Cerebellar nuclear complex (tissue), 1 donor: ENCODE measurements around the gene ANTXR1.

ENCODE experiments used
- DNase-seq, 2 experiments: peaks; one replicate each; lab custom pipeline; 2025; lab: John Stamatoyannopoulos, UW

The ANTXR1 gene

DNA sequence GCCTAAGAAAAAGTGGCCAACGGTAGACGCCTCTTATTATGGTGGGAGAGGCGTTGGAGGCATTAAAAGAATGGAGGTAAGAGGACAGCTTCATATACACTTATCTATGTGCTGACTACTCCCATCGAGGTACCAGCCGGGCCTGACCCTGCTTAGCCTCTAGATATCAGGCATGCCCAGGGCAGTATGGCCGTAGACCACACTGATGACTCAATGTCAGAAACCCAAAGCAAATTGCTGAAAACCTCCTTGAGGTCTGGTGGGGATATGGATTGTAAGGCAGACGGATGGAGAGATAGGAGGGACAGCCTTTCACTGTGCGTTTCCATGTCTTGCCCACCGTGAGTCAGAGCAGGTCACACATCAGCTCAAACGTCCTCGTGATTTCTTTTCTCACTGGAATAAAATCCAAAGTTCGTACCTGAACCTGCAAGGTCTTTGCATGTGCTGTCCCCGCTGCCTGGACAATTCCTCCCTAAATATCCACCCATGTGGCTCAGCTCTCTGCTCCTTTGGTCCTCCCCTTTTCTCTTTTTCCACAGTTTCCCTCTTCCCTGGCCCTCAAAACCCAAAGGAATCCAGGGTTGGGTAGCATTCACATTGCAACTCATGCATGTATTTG lies 168.9 kb downstream of the ANTXR1 start:
- DNase-seq = no peak

DNA sequence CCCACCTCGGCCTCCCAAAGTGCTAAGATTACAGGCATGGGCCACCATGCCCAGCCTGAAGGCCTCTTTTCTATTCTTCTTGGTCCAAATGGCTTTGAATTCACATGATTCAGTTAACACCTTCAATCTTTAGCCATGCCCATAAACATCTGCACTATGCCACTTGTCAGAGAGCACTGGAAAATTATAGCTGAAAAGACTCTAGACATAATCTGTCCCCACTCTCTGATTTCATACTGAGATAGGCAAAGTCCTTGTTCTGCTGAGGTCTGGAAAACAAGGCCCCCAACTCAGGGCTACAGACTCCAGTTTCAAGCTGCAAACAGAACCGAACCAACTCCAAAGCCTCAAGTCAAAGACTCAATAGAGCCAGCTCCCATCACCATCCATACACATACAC lies 170.7 kb downstream of the ANTXR1 start:
- no peak for DNase-seq

DNA sequence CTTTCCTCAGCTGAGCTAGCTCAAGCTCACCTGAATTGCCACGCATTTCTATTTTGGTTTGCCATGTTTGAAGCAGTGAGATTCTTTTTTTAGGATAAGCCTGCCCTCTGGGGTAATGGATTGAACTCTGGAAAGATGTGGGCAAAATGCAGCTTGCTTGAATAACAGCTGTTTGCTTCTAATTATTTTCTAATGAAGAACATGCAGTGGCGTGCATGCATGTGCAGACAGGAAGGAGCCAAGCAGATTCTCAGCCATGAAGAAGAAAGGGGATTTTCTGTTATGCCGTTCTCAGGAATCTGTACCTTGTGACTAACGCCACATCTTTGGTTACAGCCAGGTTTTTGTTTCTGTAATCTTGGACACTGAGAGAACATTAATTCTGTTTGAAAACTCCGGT lies 171.2 kb downstream of the ANTXR1 start:
- no peak for DNase-seq

DNA sequence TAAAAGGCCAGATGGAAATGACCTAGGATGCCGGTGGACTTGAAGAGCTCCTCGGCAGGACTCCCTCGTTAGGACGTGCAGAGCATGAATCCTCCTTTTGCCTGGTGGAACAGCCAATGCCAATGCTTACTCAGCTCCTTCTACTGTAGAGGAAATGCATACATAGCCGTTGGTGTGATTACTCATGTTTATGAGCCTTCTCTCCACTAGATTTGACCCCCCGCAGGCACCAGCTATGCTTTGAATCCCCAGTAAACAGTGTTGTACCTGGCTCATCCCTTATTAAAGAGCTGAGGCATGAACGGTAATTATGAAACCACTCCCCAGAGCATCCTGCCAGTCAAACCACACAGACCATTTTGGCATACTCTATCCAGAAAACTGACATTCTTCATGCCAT lies 172.8 kb downstream of the ANTXR1 start:
- DNase-seq = no peak

DNA sequence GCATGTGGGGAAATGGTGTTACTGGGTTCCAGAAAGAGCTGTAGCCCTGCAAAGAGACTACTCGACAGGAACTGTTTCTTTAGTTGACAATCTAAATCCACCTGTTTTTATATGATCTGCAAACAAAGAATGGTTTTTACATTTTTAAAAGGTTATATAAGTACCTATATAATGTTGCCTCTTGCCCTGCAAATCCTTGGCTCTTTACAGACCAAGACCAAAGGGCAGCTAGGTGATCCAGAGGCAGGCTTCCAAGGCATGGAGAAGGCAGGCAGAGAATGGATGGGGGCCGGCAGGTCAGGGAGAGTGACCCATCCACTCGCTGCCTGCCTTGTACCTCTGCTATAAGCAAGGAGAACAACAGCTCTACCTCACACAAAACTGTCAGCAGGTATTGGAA lies 173.6 kb downstream of the ANTXR1 start:
- no peak for DNase-seq

DNA sequence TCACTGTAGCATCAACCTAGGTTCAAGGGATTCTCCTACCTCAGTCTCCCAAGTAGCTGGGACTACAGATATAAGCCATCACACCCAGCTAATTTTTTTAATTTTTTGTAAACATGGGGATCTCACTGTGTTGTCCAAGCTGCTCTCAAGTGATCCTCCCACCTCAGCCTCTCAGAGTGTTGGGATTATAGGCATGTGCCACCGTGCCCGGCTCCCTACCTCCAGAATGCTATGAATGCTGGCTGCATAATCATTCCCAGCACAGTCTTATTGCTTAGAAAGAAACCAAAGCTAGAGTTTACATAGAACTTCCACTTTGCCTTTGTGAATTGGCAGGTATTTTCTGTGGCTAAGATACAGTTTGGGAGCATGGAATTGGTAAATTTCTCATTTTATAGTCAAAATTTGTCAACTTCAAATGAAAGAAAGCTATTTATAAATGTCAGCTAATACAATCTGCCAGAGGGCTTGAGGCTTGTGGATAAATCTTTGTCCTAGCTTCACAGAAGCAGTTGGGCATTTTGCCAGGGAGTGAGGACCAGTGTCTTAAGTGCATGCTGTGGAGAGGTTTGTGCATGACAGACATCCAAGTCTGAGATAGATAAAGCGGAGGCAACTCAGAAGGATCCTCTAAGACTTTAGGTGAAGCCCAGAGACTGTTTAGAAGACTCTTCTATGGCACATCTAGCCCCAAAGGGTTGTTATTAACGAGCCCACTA lies 175.4 kb downstream of the ANTXR1 start:
- DNase-seq = no peak

DNA sequence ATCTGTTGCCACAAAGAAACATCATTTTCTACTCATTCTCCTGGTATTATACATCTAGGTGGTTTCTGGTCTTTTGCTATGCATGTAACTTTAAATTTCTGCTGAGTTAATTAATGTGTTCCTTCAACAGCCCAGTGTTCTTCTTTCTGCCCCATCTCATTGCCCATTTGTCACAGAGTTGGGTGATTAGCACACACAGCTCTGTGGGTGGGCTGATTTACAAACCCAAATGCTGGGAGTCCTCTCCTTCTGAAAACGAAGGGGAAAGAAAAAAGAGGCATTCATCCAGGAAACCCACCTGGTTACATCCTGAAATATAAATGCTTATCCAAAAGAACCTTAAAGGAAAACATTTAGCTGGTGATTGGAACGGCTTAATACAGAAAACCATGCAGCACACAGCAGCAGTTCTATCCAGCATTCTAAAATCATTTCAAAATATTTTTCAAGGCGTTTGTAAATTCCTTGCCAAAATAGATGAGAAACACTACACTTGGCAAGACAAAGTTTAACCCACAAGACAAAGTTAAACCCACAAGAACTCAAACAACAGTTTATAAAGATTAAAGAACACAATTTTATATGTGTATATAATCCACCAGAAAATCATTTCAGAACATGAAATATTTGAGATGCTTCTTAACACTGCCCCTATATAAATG lies 177.9 kb downstream of the ANTXR1 start:
- no peak for DNase-seq

DNA sequence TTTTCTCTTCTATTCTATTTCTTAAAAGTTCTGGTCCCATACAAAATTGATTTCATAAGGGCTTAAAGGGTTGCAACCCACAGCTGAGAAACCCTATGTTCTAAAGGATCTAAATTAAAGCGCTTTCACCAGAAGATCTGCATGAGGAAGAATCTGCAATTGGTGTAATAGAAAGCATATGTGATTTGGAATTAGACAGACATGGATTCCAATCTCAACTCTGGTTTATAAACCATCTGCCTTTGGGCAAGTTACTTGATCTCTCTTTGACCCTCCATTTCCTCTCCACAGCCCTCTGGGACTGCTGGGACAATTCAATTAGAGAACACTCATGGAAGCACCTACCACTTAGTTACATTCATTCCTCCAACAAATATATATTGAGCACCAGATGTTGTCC lies 178.7 kb downstream of the ANTXR1 start:
- no peak for DNase-seq

DNA sequence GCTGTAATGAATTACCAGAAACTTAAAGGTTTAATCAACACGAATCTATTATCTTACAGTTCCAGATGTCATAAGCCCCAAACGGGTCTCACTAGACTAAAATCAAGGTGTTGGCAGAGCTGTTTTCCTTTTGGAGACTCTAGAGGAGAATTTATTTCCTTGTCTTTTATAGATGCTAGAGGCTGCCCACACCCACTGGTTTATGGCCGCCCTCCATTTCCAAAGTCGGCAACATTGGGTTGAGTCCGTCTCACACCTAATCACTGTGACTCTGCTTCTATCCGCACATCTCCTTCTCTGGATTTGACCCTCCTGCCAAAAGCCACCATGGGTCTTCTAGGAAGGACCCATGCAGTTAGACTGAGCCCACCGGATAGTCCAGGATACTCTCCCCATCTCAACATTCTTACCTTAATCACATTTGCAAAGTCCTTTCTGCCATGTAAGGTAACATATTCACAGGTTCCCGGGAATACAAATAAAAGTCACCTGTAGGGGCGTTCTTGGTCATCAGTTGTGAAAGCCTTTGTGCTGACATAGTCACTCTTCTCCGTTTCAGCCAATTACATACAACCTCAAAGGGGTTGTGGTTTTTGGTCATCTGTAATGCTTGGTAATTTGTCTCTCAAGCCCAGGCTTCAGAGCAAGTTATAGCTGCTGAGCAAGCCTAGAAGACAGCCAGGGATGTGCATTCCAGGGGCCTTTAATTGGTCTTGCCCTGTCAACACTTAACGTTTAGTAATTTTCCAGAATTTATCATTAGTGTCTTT lies 179.4 kb downstream of the ANTXR1 start:
- no peak for DNase-seq

DNA sequence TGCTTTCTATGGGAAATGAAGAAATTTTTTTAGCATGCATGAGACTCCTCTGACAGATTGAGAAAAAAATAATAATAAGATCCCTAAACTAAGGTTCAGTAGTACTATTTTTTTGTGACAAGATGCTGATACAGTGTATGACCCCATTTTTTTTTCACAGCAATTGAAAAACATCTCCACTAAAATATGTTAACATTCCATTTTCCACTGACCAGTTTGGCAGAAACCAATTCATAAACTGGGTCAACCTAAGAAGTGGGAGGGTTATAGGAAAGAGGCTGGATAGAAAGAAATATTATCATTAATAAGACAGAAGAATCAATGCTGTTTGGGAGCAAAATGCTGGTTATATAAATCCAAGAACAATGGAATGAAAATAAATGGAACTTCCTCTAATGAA lies 182.7 kb downstream of the ANTXR1 start:
- no peak for DNase-seq

DNA sequence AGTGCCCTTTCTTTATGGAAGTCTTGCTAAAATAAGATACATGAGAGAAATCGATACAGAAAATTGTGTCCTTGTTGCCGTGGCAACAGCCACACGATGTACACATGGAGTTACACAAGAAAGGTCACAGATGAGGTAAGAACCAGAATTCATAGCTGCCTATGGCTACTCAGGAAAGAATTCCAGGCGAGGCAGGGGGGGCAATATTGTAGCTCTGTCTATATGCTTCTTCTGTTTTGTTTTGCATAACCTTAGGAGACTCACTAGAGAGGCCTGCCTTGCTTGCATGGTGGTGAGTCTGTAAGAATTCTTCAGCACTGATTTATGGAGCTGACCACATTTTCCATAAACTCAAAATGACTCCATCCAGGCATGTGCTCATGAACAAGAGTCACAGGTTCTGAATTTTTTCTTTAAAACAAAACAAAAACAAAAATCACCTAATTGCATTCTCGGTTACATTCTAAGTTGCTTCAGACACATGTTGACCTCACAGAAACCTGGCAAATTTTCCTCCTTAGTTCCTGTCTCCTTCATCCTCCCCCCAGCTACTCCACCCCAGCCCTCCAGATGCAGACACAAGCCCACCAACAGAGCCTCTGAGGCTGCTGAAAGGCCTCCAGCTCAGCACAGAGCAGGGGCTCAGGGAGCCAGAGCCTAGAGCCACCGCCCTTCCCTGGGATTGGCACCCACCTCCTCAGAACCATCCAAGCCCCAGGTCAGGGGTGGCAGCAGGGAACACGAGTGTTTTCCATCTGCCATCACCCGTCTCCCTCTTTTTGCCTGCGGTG lies 183.5 kb downstream of the ANTXR1 start:
- no peak for DNase-seq

DNA sequence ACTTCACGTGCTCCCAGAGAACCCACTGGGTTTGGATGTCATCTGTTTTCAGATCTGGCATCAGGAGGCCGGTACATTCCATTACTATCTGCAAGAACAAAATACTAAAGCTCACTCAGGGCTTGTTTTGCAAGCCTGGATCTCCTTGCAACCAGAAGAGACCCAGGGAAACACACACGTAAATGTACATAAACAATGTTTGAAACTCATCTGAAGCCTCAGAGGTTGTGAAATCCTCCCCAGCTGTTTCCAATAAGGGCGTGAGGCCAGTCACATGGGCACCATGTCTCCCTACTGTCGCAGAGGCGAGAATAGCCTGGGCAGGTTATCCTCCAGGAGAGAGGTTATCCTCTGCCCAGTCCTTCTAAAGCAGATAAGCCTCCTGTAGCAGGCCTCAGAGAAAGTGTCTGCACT lies 187.1 kb downstream of the ANTXR1 start:
- DNase-seq = no peak

DNA sequence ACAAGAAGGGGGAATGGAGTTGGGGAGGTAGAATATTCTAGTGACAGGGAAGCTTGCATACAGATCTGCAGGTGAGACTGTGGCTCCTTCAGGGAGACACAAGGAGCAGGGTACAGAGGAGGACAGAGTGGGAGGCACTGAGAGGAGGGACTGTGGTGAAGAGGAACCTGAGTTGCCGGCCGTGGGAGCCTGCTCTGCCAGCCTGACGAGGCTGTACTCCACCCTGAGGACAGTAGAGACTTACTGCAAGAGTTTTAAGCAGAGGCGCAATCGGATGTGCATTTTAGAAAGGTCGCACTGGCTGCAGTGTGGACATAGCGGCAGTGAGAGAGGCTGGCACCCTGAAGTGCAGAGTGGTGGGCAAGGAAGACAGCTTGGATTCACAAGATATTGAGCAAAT lies 188.3 kb downstream of the ANTXR1 start:
- no peak for DNase-seq

DNA sequence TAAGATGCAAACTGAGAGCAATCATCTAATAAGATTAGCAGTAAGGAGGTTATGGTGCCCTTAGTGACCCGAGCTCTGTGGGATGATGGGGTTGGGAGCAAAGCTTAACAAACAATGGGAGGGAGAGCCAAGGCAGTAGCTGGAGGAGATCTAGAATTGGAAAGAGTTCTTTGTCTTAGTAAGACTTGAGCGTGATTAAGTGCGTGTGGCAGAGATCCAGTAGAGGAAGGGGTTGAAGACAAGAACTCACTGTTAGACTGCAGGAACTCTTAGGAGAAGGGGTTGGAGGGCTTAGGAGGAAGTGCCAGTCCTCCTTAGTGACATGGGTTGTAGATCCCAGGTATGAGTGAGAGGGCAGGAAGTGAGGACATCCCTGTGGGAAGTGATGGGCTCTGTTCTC lies 189.3 kb downstream of the ANTXR1 start:
- DNase-seq = no peak

DNA sequence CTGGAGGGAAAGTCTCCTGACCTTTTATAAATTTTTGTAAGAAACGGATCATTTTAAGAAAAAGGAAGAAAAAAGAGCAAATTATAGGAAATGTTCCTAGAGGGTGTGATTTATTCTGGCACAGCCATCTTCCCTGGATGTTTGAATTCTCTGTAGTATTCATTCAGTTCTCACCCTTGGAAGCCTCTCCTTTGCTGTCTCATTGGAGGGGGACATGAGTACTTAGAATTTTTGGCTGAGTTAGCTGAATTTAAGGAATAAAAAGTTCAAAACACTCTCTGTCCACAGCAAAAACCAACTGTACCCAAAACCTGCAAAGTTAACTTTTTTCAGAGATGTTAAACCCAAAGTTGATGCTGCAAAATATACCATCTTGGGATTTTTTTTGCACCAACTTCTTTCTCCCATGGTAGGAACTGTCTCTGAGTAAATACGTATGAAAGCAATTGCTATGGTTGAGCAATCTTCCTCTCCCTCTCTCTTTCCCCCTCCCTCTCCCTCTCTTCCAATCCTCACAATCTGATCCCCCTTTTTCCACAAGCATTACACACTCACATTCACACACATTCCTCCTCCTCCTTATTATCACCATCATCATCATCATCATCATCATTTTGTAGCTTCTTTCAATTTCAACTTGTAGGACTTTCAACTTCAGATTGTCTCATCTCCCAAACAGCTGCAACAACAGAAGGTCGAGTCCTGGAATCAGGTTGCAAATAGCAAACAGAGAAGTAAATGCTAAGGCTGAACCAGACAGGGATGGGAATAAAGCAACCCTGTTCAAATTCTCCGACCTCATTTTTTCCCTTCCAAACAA lies 190.4 kb downstream of the ANTXR1 start:
- DNase-seq = no peak

DNA sequence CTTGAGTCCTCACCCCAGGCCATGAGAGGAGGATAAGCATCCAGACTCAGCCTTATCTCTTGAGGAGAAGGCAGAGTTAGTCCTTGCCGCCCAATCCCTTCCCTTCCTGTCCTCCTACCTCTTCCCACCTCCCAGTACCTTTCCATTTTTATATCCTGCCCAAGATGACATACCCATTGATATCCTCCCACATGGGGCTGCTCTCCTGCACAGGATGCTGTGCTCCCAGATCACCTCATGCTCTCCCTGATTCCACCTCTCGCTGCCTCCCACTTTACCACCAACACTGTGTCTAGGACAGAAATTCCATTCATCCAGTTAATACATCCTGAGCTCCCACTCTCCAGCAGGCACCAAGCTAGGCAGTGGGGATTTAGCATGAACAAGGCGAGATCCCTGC lies 191.7 kb downstream of the ANTXR1 start:
- DNase-seq = no peak

DNA sequence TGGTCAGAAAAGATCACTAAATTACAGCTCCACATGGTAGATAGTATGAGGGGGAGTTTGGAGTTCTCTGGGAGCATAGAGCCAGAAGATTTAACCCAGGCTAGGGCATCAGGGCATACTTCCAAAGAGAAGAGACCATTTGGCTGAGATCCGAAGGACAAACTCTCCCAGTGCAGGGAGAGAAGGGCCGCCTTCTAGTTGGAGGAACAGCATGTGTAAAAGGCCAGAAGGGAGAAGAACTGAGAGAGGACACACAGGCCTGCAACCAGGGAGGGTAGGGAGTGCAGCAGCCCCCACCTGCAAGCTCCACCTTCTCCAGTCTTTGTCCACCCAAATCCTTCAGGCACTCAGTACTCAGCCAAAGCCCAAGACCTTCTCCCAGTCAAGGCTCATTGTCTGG lies 192.1 kb downstream of the ANTXR1 start:
- DNase-seq = no peak

DNA sequence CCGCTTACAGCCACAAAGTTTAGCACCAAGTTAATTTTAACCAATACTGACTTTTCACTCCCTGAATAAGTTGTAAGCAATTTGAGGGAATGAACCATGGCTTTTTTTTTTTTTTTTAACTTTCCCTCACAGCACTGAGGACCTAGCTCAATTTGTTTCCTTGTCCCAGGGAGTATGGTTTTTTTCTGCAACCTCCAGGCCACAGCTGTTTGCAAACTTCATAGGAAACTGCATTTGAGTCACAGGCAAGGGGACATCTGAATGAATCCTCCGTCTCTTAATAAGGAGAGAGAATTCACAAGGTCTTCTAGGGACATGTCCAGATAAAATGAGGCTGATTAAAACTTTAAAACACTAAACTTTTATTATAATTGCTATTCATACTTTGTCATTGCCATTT lies 192.5 kb downstream of the ANTXR1 start:
- DNase-seq = no peak

DNA sequence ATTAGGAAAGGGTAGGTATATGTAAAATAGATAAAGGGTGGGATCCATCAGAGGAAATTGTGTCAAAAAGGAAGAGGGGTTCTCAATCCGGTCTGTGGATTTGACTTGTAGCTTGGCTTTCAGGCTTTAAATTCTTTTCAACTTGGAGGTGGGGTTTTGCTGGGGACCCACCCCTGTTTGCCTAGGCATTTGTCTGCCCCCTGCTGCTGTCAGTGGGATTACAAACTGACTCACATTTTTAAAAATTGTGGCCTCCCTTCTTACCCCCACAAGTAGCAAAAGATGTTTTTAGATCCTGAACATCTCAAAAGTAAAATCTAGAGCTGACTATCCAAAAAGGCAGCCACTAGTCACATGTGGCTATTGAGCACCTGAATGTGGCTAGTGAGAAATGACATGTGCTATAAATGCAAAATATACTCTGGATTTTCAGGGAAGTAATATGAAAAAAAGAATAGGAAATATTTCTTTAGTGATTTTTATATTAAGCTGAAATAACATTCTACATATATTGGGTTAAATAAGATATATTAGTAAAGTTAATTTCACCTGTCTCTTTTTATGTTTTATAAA lies 195.1 kb downstream of the ANTXR1 start:
- DNase-seq = no peak

DNA sequence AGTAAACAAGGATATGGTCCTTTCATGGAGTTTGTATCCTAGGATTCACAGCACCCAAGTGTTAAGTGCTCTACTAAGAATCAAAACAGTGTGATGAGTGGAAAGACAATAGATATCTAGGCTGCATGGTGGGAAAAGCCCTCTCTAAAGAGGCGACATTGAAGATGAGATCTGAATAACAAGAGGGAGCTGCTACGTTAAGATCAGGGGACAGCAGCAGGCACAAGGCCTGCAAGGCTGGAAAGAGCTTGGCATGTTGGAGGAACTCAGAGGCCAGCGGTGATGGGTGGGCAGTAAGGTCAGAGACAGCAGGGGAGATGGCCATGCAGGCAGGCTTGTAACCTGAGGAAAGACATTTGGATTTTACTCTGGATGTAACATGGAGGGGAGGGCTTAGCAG lies 196.5 kb downstream of the ANTXR1 start:
- DNase-seq = no peak

DNA sequence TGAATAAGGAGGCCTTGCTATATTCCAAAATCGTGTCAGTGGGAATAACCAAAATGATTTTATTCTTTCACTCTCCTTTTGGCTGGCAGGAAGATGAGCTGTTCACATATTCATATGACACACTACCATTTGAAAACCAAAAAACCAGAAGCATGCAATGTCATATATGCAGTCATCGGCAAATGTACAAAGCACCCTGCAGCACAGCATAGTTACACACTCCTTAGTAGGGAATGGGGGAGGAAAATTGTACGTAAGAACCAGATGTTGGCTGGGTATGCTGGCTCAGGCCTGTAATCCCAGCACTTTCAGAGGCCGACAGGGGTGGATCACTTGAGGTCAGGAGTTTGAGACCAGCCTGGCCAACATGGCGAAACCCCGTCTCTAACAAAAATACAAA lies 197.4 kb downstream of the ANTXR1 start:
- DNase-seq = no peak
